ENCODE data around the gene ZNF438.

- TF ChIP-seq CTCF (IDR thresholded peaks at IDR 0.05), result no peak
- no peak for TF ChIP-seq POLR2AphosphoS5 (IDR thresholded peaks at IDR 0.05)
- no peak for TF ChIP-seq POLR2A (IDR thresholded peaks at IDR 0.05)
Observed at GRCh38 chr10:30897048-30897447, 134.6 kb downstream of the ZNF438 start.
